Measurements from ENCODE around the gene TOM1.
"Not testable (repeated sequence)": the region's sequence is repeated elsewhere in the genome, so short reads cannot be mapped to it uniquely, and the experiment has no call there.

Gene TOM1

GRCh38 chr22:35345808-35346505, 46.3 kb downstream of the TOM1 start:
- DNase-seq (ENCODE audit: low read depth) = no peak

- DNase-seq (ENCODE audit: low read depth) = no peak
These were observed 47.0 kb downstream of the TOM1 start for GRCh38 chr22:35346596-35347220.

GRCh38 chr22:35347462-35347861, 47.8 kb downstream of the TOM1 start:
- DNase-seq (ENCODE audit: low read depth) = no peak

GRCh38 chr22:35348026-35348590, 48.4 kb downstream of the TOM1 start:
- DNase-seq (ENCODE audit: low read depth) = no peak

- no peak for DNase-seq (ENCODE audit: low read depth)
These were observed 49.0 kb downstream of the TOM1 start for GRCh38 chr22:35348703-35349102.

- DNase-seq (ENCODE audit: low read depth) = no peak
These were observed 49.6 kb downstream of the TOM1 start for GRCh38 chr22:35349368-35349703.

GRCh38 chr22:35349704-35350538, 50.2 kb downstream of the TOM1 start:
- no peak for DNase-seq (ENCODE audit: low read depth)

- DNase-seq (ENCODE audit: low read depth) = peak; percentile 87
These were observed 51.1 kb downstream of the TOM1 start for GRCh38 chr22:35350539-35351503.

GRCh38 chr22:35352214-35353111, 52.8 kb downstream of the TOM1 start:
- DNase-seq (ENCODE audit: low read depth) = no peak

- no peak for DNase-seq (ENCODE audit: low read depth)
These were observed 53.6 kb downstream of the TOM1 start for GRCh38 chr22:35353318-35353717.

- no peak for DNase-seq (ENCODE audit: low read depth)
These were observed 54.4 kb downstream of the TOM1 start for GRCh38 chr22:35354068-35354467.

GRCh38 chr22:35357883-35358621, 58.4 kb downstream of the TOM1 start:
- no peak for DNase-seq (ENCODE audit: low read depth)

GRCh38 chr22:35359380-35360065, 59.8 kb downstream of the TOM1 start:
- no peak for DNase-seq (ENCODE audit: low read depth)

- DNase-seq (ENCODE audit: low read depth) = no peak
These were observed 61.4 kb downstream of the TOM1 start for GRCh38 chr22:35361001-35361558.

- DNase-seq (ENCODE audit: low read depth) = no peak
These were observed 63.9 kb downstream of the TOM1 start for GRCh38 chr22:35363566-35364086.

GRCh38 chr22:35364230-35364629, 64.5 kb downstream of the TOM1 start:
- not testable (repeated sequence) for DNase-seq (ENCODE audit: low read depth)

- DNase-seq (ENCODE audit: low read depth) = no peak
These were observed 67.7 kb downstream of the TOM1 start for GRCh38 chr22:35367331-35367886.

- DNase-seq (ENCODE audit: low read depth) = no peak
These were observed 68.7 kb downstream of the TOM1 start for GRCh38 chr22:35368386-35368785.
